ENCODE data around the gene LEO1.

- TF ChIP-seq, protein P1, sequence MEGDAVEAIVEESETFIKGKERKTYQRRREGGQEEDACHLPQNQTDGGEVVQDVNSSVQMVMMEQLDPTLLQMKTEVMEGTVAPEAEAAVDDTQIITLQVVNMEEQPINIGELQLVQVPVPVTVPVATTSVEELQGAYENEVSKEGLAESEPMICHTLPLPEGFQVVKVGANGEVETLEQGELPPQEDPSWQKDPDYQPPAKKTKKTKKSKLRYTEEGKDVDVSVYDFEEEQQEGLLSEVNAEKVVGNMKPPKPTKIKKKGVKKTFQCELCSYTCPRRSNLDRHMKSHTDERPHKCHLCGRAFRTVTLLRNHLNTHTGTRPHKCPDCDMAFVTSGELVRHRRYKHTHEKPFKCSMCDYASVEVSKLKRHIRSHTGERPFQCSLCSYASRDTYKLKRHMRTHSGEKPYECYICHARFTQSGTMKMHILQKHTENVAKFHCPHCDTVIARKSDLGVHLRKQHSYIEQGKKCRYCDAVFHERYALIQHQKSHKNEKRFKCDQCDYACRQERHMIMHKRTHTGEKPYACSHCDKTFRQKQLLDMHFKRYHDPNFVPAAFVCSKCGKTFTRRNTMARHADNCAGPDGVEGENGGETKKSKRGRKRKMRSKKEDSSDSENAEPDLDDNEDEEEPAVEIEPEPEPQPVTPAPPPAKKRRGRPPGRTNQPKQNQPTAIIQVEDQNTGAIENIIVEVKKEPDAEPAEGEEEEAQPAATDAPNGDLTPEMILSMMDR (IDR thresholded peaks at IDR 0.05; ENCODE audit: low read depth, low read length, poor library complexity, severe bottlenecking): no peak
- no peak for TF ChIP-seq EZH2phosphoT487 (IDR thresholded peaks at IDR 0.05; ENCODE audit: borderline replicate concordance, low read length)
These were observed 40.6 kb upstream of the LEO1 start for GRCh38 chr15:52012210-52012609.

Data from DOHH2 (cell line).